ENCODE data around the gene CCT8. TPM values are rescaled to one million over a fixed set of nuclear protein-coding genes. Genes with fewer than 3 reads are reported as not detected.

CCT8 gene
- polyA plus RNA-seq, 1 of the 3 experiments (the other 2 are of a cell fraction), result 102 TPM

DNA sequence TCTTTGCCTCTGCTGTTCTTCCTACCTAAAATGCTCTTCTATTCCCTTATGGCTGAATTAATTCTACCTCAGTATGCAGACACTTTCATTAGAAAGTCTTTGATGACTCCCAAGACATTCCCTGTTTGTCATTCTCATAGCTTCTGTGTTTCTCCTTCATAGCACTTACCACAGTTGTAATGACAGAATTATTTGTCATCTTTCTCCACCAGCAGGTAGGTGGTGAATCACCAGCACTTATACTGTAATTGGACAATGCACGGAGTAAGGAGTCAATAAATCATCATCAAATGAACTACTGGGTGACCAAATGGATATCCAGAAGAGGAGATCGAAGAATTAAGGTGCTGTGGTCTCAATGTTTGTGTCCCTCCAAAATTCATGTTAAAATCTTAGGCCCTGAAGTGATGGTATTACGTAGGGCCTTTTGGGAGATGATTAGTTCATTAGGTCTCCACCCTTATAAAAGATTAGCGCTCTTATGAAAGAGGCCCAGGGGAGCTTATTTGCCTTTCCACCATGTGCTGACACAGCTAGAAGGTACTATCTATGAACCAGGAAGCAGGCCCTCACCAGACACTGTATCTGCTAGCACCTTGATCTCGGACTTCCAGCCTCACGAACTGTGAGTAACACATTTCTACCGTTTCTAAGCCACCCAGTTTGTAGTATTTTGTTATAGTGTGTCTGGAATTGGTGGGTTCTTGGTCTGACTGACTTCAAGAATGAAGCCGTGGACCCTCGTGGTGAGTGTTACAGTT is 2.4 kb upstream of the CCT8 start:
- 82% methylated on average over 9 of the region's 9 CpGs for WGBS (ENCODE audit: low lambda C conversion rate)
- H3K9me3 ChIP-seq, result no peaks in the 10 kb centered on the region
- DNase-seq, result no peak
- no peak overlapping the region for H3K4me3 ChIP-seq (ENCODE audit: low read depth in 2 of 2, low read length in 1 of 2)
- no peaks in the 10 kb centered on the region for H3K27me3 ChIP-seq (ENCODE audit: insufficient read depth)
- peaks cover under 1% of the 10 kb centered on the region in 2 experiments for H3K36me3 ChIP-seq (replicated peaks in 1 of 2; ENCODE audit: control insufficient read depth in 1 of 2, insufficient read depth in 2 of 2, low read length in 1 of 2)
- peaks cover 26% of the 10 kb centered on the region for H3K79me2 ChIP-seq (ENCODE audit: insufficient read depth)
- H3F3A ChIP-seq (replicated peaks; ENCODE audit: insufficient read depth), result peaks cover 8% of the 10 kb centered on the region
- no peak overlapping the region for H3K4me2 ChIP-seq
- H2AFZ ChIP-seq (ENCODE audit: low read depth), result peak overlapping the region; percentile 54; the same call in 1 of the 2 replicates
- ChIA-PET POLR2A (no interaction called here), CTCF (no interaction called here)
- H4K20me1 ChIP-seq (ENCODE audit: insufficient read depth), result peaks cover 19% of the 10 kb centered on the region
- H3K4me1 ChIP-seq (ENCODE audit: control insufficient read depth in 1 of 2, insufficient read depth in 2 of 2, low read depth in 1 of 2, low read length in 1 of 2), result peaks cover 12 to 14% of the 10 kb centered on the region in 2 experiments; a peak in 3 of 4 replicates
- H3K9me2 ChIP-seq, result no peaks in the 10 kb centered on the region
- H3K9ac ChIP-seq, result no peak overlapping the region
- TF ChIP-seq JUND (IDR thresholded peaks at IDR 0.05) (no peak; the same call in 1 of the 2 replicates), FOXJ3 (CRISPR knock-in tag; IDR thresholded peaks at IDR 0.05) (no peak), FOSL2 (IDR thresholded peaks at IDR 0.05; ENCODE audit: borderline replicate concordance, low read depth) (peak; percentile 36; the same call in 1 of the 2 replicates)
- TF ChIP-seq, protein P1, sequence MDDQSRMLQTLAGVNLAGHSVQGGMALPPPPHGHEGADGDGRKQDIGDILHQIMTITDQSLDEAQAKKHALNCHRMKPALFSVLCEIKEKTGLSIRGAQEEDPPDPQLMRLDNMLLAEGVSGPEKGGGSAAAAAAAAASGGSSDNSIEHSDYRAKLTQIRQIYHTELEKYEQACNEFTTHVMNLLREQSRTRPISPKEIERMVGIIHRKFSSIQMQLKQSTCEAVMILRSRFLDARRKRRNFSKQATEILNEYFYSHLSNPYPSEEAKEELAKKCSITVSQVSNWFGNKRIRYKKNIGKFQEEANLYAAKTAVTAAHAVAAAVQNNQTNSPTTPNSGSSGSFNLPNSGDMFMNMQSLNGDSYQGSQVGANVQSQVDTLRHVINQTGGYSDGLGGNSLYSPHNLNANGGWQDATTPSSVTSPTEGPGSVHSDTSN (IDR thresholded peaks at IDR 0.05), result peak; percentile 50
- TF ChIP-seq, protein P2, sequence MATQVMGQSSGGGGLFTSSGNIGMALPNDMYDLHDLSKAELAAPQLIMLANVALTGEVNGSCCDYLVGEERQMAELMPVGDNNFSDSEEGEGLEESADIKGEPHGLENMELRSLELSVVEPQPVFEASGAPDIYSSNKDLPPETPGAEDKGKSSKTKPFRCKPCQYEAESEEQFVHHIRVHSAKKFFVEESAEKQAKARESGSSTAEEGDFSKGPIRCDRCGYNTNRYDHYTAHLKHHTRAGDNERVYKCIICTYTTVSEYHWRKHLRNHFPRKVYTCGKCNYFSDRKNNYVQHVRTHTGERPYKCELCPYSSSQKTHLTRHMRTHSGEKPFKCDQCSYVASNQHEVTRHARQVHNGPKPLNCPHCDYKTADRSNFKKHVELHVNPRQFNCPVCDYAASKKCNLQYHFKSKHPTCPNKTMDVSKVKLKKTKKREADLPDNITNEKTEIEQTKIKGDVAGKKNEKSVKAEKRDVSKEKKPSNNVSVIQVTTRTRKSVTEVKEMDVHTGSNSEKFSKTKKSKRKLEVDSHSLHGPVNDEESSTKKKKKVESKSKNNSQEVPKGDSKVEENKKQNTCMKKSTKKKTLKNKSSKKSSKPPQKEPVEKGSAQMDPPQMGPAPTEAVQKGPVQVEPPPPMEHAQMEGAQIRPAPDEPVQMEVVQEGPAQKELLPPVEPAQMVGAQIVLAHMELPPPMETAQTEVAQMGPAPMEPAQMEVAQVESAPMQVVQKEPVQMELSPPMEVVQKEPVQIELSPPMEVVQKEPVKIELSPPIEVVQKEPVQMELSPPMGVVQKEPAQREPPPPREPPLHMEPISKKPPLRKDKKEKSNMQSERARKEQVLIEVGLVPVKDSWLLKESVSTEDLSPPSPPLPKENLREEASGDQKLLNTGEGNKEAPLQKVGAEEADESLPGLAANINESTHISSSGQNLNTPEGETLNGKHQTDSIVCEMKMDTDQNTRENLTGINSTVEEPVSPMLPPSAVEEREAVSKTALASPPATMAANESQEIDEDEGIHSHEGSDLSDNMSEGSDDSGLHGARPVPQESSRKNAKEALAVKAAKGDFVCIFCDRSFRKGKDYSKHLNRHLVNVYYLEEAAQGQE (IDR thresholded peaks at IDR 0.05; ENCODE audit: low read depth, low read length), result no peak
- H3K27ac ChIP-seq (ENCODE audit: low read depth in 2 of 2, low read length in 1 of 2), result no peak overlapping the region

DNA sequence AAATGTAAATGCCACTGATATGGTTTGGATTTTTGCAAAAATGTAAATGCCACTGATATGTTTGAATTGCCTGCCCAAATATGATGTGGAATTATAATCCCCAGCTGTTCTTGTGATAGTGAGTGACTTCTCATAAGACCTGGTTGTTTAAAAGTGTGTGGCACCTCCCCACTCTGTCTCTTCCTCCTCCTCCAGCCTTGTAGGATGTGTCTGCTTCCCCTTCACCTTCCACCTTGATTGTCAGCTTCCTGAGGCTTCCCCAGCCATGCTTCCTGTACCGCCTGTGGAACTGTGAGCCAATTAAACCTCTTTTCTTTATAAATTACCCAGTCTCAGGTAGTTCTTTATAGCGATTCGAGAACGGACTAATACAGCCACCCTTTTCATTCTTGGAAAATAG is 1.3 kb upstream of the CCT8 start:
- peaks cover 29% of the 10 kb centered on the region for H4K20me1 ChIP-seq (ENCODE audit: insufficient read depth)
- no peaks in the 10 kb centered on the region for H3K9me3 ChIP-seq
- peaks cover 12 to 16% of the 10 kb centered on the region in 2 experiments; a peak in 3 of 4 replicates for H3K4me1 ChIP-seq (ENCODE audit: control insufficient read depth in 1 of 2, insufficient read depth in 2 of 2, low read depth in 1 of 2, low read length in 1 of 2)
- no peaks in the 10 kb centered on the region for H3K9me2 ChIP-seq
- no peak overlapping the region for H3K4me2 ChIP-seq
- H3K79me2 ChIP-seq (ENCODE audit: insufficient read depth), result peaks cover 37% of the 10 kb centered on the region
- H2AFZ ChIP-seq (ENCODE audit: low read depth), result 0 out of 2 replicates have a peak overlapping the region, but pooled peaks have one; percentile 62
- no peak overlapping the region for H3K27ac ChIP-seq (ENCODE audit: low read depth in 2 of 2, low read length in 1 of 2)
- H3K9ac ChIP-seq, result no peak overlapping the region
- TF ChIP-seq, protein P3, sequence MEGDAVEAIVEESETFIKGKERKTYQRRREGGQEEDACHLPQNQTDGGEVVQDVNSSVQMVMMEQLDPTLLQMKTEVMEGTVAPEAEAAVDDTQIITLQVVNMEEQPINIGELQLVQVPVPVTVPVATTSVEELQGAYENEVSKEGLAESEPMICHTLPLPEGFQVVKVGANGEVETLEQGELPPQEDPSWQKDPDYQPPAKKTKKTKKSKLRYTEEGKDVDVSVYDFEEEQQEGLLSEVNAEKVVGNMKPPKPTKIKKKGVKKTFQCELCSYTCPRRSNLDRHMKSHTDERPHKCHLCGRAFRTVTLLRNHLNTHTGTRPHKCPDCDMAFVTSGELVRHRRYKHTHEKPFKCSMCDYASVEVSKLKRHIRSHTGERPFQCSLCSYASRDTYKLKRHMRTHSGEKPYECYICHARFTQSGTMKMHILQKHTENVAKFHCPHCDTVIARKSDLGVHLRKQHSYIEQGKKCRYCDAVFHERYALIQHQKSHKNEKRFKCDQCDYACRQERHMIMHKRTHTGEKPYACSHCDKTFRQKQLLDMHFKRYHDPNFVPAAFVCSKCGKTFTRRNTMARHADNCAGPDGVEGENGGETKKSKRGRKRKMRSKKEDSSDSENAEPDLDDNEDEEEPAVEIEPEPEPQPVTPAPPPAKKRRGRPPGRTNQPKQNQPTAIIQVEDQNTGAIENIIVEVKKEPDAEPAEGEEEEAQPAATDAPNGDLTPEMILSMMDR (IDR thresholded peaks at IDR 0.05), result no peak
- TF ChIP-seq, protein P1 (IDR thresholded peaks at IDR 0.05), result no peak
- no peaks in the 10 kb centered on the region for H3K27me3 ChIP-seq (ENCODE audit: insufficient read depth)
- ChIA-PET POLR2A (interaction anchor here (1.6 kb wide), 1 partner anchor 50 kb away, joined by 7 read pairs; the partner anchor contains the start of gene USP16), CTCF (interaction anchor here (1.6 kb wide), 1 partner anchor 13 kb away, joined by 3 read pairs; no protein-coding TSS in a partner anchor)
- WGBS (ENCODE audit: low lambda C conversion rate), result 96% methylated on average over 4 of the region's 4 CpGs
- no peak overlapping the region for H3K4me3 ChIP-seq (ENCODE audit: low read depth in 2 of 2, low read length in 1 of 2)
- DNase-seq, result no peak
- peaks cover 12% of the 10 kb centered on the region for H3F3A ChIP-seq (replicated peaks; ENCODE audit: insufficient read depth)
- H3K36me3 ChIP-seq (replicated peaks in 1 of 2; ENCODE audit: control insufficient read depth in 1 of 2, insufficient read depth in 2 of 2, low read length in 1 of 2), result peaks cover 9 to 11% of the 10 kb centered on the region in 2 experiments
